Astrocyte (in vitro differentiated cells and primary cell): ENCODE results near the gene CKLF. TPM values are rescaled to one million over a fixed set of nuclear protein-coding genes. Genes with fewer than 3 reads are reported as not detected.

Source experiments
- DNase-seq: peaks from one replicate; pipeline ENCODE4 v3.0.0-alpha.2; 2010; ENCODE audit warnings: low read depth
- FAIRE-seq: peaks from 2 replicates; lab custom pipeline; 2011; peaks lifted over from hg19 to GRCh38; lab: Jason Lieb, UNC
- H2AFZ ChIP-seq: 2 replicates; pipeline ENCODE4 v1.6.0; 2012; ENCODE audit warnings: low read depth, low read length, inconsistent platforms
- H3K27ac ChIP-seq: 2 replicates; pipeline ENCODE4 v1.5.1; 2011; ENCODE audit warnings: low read depth, low read length, inconsistent platforms
- H3K27me3 ChIP-seq: 2 replicates; pipeline ENCODE4 v1.6.0; 2011; ENCODE audit warnings: low read length, inconsistent platforms; ENCODE audit not compliant: insufficient read depth
- H3K36me3 ChIP-seq: 2 replicates; pipeline ENCODE4 v1.5.1; 2011; ENCODE audit warnings: low read length, inconsistent platforms; ENCODE audit not compliant: insufficient read depth
- H3K4me1 ChIP-seq: 2 replicates; pipeline ENCODE4 v1.5.1; 2011; ENCODE audit warnings: low read length, inconsistent platforms; ENCODE audit not compliant: insufficient read depth
- H3K4me2 ChIP-seq: 2 replicates; pipeline ENCODE4 v1.6.0; 2012; ENCODE audit warnings: low read length, inconsistent platforms
- H3K4me3 ChIP-seq: 2 replicates; pipeline ENCODE4 v1.5.1; 2011; ENCODE audit warnings: low read depth, mild to moderate bottlenecking, low read length, inconsistent platforms; ENCODE audit not compliant: insufficient read depth
- H3K79me2 ChIP-seq: 2 replicates; pipeline ENCODE4 v1.6.0; 2012; ENCODE audit warnings: mild to moderate bottlenecking, low read length, inconsistent platforms; ENCODE audit not compliant: insufficient read depth
- H3K9ac ChIP-seq: 2 replicates; pipeline ENCODE4 v1.6.0; 2012; ENCODE audit warnings: mild to moderate bottlenecking, low read length, inconsistent platforms
- H3K9me3 ChIP-seq: 2 replicates; pipeline ENCODE4 v1.5.1; 2012; ENCODE audit warnings: low read depth, mild to moderate bottlenecking, low read length, inconsistent platforms; ENCODE audit not compliant: insufficient read depth
- H4K20me1 ChIP-seq: 2 replicates; pipeline ENCODE4 v1.6.0; 2012; ENCODE audit warnings: low read length, inconsistent platforms; ENCODE audit not compliant: insufficient read depth
- H3K27ac Mint-ChIP-seq: one replicate; pipeline ENCODE4 v1.8.0; 2021; ENCODE audit warnings: mild to moderate bottlenecking, mixed read lengths; ENCODE audit not compliant: unreplicated experiment
- H3K27me3 Mint-ChIP-seq: one replicate; pipeline ENCODE4 v1.8.0; 2021; ENCODE audit warnings: low read depth, mixed read lengths; ENCODE audit not compliant: unreplicated experiment
- H3K36me3 Mint-ChIP-seq: one replicate; pipeline ENCODE4 v1.8.0; 2021; ENCODE audit warnings: low read depth, mixed read lengths; ENCODE audit not compliant: unreplicated experiment
- H3K4me1 Mint-ChIP-seq: one replicate; pipeline ENCODE4 v1.8.0; 2021; ENCODE audit warnings: low read depth, mixed read lengths; ENCODE audit not compliant: unreplicated experiment
- H3K4me3 Mint-ChIP-seq: one replicate; pipeline ENCODE4 v1.8.0; 2021; ENCODE audit warnings: mild to moderate bottlenecking, moderate library complexity, mixed read lengths; ENCODE audit not compliant: unreplicated experiment
- H3K9me3 Mint-ChIP-seq: one replicate; pipeline ENCODE4 v1.8.0; 2021; ENCODE audit warnings: mild to moderate bottlenecking, mixed read lengths; ENCODE audit not compliant: unreplicated experiment
- CTCF ChIP-seq: IDR thresholded peaks from 2 replicates; pipeline ENCODE4 v1.5.1; 2011; ENCODE audit warnings: low read depth, mild to moderate bottlenecking, inconsistent platforms, low read length, moderate library complexity; ENCODE audit not compliant: insufficient read depth
- EZH2 ChIP-seq: IDR thresholded peaks from 2 replicates; pipeline ENCODE4 v1.6.1; 2012; ENCODE audit warnings: mild to moderate bottlenecking, low read length, inconsistent platforms; ENCODE audit not compliant: insufficient read depth
- total RNA-seq: library from RNA; stranded (reverse); gene quantifications from 2 replicates; pipeline ENCODE4 v1.2.1, GENCODE V29; 2021

CKLF gene
- total RNA-seq, 1 donor from 2014 or later: 24.5 TPM

- H3K36me3 Mint-ChIP-seq: peaks cover 1% of the 10 kb centered on the region
- Histone ChIP-seq H3K4me2 (peak overlapping the region; percentile 92), H3K27me3 (no peaks in the 10 kb centered on the region), H4K20me1 (no peaks in the 10 kb centered on the region), H3K79me2 (peaks cover 44% of the 10 kb centered on the region), H3K27ac (no peak overlapping the region), H3K36me3 (peaks cover 5% of the 10 kb centered on the region), H3K4me3 (no peak overlapping the region), H2AFZ (no peak overlapping the region), H3K4me1 (peaks cover 21% of the 10 kb centered on the region), H3K9me3 (no peaks in the 10 kb centered on the region), H3K9ac (no peak overlapping the region)
- TF ChIP-seq CTCF (no peak), EZH2 (no peak)
- H3K27me3 Mint-ChIP-seq: no peaks in the 10 kb centered on the region
- H3K9me3 Mint-ChIP-seq: peaks cover 4% of the 10 kb centered on the region
- no peak overlapping the region for H3K27ac Mint-ChIP-seq
- H3K4me1 Mint-ChIP-seq: peaks cover 8% of the 10 kb centered on the region
- FAIRE-seq (no peak), DNase-seq (no peak)
- no peak overlapping the region for H3K4me3 Mint-ChIP-seq
Measured at GRCh38 chr16:66554021-66554420, 1.6 kb downstream of the CKLF start.

- Mint-ChIP-seq H3K27ac (no peak overlapping the region), H3K4me3 (no peak overlapping the region)
- H3K9me3 ChIP-seq: no peaks in the 10 kb centered on the region
Measured at GRCh38 chr16:66554495-66554894, 2.1 kb downstream of the CKLF start.

More at GRCh38 chr16:66554495-66554894, 2.1 kb downstream of the CKLF start:
- DNase-seq: no peak
- peaks cover 5% of the 10 kb centered on the region for H3K36me3 ChIP-seq
- peaks cover 1% of the 10 kb centered on the region for H3K36me3 Mint-ChIP-seq
- no peaks in the 10 kb centered on the region for H3K27me3 Mint-ChIP-seq
- TF ChIP-seq CTCF: no peak
- TF ChIP-seq EZH2: no peak
- no peaks in the 10 kb centered on the region for H4K20me1 ChIP-seq
- H3K4me2 ChIP-seq: no peak overlapping the region
- peaks cover 4% of the 10 kb centered on the region for H3K9me3 Mint-ChIP-seq
- H3K9ac ChIP-seq: no peak overlapping the region
- H2AFZ ChIP-seq: no peak overlapping the region
- no peak overlapping the region for H3K27ac ChIP-seq
- no peaks in the 10 kb centered on the region for H3K27me3 ChIP-seq
- H3K4me1 ChIP-seq: peaks cover 16% of the 10 kb centered on the region
- H3K4me1 Mint-ChIP-seq: peaks cover 6% of the 10 kb centered on the region
- H3K79me2 ChIP-seq: peaks cover 47% of the 10 kb centered on the region
- no peak overlapping the region for H3K4me3 ChIP-seq
- no peak for FAIRE-seq
